Ecto neural progenitor cell (in vitro differentiated cells): Measurements from ENCODE around the gene UBE2D4.
"Not testable (repeated sequence)": the region's sequence is repeated elsewhere in the genome, so short reads cannot be mapped to it uniquely, and the experiment has no call there.

Experiments used
- DNase-seq: peaks from one replicate; pipeline ENCODE4 v3.0.0-alpha.2; 2018; ENCODE audit warnings: low spot score

Gene UBE2D4

DNA sequence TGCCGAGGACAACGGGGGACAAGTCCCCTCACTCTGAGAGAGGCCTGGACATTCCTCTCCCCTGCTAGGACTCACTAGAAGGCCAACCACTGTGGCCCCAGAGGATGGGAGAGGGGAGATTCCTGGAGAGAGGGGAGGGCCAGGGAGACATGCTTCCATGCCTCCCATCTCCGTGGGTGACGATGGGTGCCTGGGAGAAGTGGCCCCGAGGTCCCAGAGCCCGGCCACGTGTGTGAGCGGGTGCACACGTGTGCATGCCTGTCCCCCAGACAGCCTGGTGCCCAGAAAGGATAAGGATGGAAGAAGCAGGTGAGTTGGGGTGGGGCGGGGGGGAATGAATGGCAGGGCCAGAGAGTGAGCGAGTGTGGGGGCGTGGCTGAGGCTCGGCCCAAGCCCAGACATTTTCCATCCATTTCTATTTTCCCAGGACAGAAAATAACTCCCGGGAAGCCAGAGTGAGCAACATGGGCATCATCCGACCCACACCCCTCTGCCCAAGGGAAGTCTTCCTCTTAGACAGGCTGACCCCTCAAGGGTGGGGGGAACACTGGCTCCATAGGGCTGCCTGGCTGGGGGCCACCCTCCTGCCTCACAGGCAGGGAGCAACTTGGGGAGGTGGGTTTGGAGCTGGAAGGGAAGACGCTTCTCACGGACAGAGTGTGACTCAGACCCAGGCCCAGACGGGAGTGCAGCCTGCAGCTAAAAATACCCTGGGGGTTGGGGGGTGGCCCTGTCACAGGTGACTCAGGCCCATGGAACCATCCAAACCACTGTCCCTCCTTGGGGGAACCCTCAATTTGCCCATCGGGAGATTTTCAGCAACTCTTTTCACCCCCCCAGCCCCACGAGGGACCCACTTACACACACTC, 42.2 kb downstream of the UBE2D4 start:
- not testable (repeated sequence) for DNase-seq

DNA sequence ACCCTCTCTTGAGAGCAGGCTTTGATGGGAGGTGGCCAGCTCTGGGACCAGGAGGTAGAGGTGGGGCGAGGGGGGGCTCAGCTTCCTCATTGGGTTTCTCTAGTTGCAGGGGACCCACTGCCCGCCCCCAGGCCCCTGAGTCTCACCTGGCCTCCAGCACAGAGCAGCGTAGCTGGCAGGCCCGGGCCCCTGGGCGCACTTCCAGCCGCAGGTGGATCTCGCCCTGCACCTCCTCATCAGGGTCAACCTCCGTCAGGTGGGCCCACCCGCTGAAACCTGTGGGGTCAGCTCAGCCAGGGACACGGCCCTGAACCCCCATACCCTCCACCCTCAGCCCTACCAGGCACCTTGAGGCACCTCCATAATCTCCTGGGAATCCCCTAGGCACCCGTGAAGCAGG, 43.4 kb downstream of the UBE2D4 start:
- DNase-seq = not testable (repeated sequence)

DNA sequence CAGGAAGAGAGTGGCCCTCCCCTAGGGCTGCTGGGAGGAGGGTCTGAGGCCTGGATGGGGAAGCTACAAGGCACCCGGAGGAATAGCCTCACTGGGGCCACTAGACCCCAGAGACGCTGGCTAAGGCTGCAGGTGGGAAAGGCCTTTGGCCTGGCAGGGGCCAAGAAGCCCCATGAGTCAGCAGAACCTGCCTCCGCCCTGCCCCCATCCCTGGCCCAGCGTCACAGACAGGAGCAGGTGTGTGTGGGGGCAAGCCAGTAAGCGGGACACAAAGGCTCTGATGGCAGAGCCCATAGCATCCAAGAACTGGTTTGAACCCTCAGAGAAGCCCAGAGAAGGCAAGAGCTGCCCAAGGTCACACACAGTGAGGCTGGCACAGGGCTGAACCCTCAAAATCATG, 44.5 kb downstream of the UBE2D4 start:
- DNase-seq = not testable (repeated sequence)

DNA sequence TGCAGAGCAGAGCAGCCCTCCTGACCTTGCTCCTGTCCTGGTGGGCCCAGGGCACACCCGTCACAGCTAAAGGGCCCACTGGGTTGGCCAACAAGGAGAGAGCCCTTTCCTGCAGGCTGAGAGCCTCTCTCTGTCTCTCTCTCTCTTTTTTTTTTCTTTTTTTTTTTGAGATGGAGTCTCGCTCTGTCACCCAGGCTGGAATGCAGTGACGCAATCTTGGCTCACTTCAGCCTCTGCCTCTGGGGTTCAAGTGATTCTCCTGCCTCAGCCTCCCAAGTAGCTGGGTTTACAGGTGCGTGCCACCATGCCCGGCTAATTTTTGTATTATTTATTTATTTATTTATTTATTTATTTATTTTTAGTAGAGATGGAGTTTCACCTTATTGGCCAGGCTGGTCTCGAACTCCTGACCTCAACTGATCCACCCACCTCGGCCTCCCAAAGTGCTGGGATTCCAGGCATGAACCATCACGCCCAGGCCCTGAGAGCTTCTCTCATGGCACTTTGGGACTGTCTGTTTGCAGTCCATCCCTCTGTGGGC, 47.9 kb downstream of the UBE2D4 start:
- not testable (repeated sequence) for DNase-seq

DNA sequence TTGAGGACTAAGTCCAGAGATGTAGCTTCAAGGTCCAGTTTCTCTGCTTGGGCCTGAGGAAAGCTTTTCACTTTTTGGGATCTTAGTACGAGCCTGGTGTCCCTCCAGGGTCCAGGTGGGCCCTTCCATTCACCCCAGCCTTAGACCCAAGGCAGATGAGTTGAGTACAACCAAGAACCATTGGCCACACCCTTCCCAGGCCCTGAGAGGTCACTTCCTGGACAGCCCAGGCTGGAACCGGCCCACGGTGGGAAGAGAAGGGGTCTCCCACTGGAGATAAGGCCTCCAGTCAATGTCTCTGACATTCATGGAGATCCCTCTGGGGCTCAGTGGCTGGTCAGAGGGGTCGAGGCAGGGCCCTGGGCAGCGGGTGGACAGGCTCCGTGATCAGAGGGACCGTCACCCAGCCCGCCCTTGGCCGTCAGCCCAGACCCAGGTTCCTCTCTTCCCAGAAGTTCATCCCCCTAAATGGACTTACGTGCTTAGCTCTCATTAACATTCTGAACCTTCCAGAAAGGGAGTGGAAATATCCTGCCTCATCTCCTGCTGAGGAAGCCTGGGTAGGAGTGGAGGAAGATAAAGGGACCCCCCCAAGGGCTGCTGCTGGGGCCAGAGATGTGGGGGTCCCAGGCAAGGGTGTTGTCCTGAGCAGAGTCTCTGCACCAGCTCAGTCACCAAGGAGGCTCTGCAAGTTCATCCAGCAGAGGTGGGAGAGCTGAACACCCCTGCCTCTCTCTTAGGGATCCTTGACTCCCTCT, 48.7 kb downstream of the UBE2D4 start:
- DNase-seq = not testable (repeated sequence)

DNA sequence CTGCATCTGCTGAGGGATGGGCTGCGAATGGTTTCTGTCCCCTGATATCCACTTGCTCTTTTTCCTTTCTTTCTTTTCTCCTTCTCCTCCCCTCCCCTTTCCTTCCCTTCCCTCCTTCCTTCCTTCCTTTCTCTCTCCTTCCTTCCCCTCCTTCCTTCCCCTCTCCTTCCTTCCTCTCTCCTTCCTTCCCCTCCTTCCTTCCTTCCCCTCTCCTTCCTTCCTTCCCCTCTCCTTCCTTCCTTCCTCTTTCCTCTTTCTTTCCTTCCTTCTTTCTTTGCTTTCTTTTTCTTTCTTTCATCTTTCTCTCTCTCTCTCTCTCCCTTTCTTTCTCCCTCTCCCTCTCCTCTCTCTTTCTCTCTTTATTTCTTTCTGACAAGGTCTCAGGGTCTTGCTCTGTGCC, 51.3 kb downstream of the UBE2D4 start:
- DNase-seq = no peak

DNA sequence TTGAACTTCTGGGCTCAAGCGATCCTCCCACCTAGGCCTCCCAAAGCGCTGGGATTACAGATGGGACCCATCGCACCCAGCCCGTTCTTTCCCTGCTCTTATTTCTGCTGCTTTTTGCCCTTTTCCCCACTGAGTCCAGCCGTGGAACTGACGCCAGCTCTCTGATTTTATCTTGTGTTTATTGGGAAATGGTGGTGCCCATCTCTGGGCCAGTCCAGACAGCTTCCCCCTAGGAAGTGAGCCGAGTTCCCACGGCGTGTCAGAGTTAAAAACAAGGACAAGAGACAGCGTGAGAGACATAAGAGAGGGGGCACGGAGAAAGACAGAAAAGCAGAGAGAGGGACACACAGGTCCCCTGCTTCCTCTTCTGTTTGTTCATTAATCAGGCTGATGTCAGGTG, 51.9 kb downstream of the UBE2D4 start:
- not testable (repeated sequence) for DNase-seq

DNA sequence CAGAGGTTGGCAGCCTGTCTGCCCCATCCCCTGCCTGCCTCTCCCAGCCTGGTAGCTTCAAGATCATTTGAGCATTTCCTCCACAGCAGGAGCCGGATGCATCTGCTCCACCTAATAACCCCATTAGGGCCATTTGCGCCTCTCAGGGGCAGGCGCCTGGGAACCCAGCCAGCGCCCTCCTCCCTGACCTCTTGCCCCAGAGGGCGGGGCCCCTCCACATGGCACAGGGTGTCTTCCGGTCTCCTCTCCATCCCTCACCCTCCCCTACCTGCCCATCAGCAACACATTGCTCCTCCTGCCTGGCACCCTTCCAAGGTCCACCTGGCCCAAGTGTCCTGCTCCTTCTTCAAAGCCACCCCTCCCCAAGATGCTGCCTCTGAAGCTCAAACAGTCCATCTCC, 56.6 kb downstream of the UBE2D4 start:
- DNase-seq = not testable (repeated sequence)

DNA sequence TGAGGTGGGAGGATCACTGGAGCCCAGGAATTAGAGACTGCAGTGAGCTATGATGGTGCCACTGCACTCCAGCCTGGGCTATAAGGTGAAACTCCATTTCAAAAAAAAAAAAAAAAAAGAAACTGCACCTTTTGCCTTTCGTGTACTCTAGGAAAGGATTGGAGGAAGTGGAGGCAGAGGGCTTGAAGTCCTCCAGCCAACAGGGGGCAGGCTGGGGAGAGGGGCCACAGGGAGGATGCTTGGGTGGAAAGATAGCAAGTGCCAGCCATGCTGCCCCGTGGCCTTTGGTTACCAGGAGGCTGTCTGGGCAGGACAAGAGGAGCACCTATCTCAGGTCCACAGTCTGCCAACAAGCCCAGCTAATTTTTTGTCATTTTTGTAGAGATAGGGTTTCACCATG, 57.5 kb downstream of the UBE2D4 start:
- not testable (repeated sequence) for DNase-seq

DNA sequence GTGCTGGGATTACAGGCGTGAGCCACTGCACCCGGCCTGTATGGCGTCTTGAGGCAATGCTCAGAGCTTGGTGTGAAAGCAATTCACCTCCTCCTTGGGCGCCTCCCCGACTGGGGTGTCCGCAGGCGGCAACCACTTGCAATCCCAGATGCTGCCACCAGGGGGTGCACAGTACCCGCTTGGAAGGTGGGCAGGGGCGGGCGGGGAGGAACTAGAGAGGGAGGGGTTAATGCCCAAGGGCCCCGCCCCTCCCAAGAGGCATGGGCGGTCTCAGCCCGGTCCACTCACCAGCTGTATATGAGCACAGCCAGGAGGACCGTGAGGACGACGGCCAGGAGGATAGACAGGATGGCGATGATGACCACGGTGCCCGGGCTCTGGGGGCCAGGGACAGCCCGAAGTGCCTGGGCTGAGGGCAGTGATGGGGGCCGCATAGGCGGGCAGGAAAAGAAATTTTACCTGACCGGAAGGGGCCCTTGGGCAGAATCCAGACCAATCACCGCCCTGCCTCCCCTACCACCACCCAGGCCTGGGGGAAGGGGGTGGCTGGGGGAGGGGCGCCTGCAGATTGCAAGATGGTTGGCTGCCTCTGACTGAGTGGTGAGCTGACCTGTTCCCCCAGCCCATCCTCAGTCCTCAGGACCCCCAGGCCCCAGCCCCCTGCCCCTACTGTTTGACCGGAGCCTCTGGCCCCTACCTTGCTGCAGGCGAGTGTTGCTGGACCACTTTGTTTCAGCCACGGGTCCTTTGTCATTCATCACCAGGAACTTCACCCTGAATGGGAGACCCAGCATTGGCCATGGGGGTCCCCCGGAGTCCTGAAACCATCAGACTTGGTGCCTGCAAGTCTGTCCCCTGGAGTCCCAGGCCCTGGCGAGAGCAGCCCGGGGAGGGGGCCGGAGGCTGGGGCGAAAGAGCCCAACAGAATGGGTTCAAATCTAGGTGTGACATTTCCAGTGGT, 59.9 kb downstream of the UBE2D4 start:
- peak; percentile 86 for DNase-seq

DNA sequence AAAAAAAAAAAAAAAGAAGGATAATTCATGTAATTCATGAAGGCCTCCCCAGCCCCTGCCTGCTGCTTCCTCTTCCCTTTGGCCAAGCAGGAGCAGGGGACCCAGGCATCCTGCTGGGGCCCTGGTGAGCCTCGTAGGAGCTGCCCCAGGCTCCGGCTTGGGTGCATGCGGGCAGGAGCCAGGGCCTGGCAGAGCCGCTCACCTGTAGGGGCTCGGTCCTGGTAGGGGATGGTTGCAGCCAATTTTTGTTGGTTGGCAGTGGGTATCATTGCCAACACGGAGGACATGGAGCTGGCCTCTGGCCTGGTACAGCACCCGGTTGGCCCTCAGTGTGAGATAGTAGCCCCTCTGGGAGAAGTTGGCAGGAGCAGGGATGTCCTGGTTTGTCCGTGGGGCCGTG, 61.2 kb downstream of the UBE2D4 start:
- not testable (repeated sequence) for DNase-seq

DNA sequence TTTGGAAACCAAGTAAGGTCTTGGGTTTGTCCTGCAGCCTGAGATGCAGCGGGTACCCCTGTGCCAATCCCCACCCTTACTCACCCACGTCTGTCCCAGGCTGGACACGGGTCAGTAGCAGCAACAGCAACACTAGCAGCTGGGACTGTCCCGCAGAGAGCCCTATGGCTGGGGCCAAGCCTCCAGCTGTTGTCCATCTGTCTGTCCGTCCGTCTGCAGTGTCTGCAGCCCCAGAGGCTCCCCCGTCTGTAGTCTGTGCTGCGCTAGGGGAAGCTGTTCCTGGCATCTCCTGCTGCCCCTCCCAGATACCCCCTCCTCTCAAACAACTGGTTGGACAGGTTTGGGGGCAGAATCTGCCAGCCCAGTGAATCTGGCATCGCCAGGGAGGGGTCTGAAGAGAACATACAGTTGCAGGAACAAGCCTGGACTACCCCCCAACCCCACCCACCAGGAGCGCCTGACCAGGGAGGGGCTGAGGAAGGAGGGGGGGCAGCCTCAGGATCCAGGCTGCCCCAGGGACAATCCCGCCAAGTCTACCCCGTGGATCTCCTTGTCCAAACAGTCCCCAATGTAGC, 63.9 kb downstream of the UBE2D4 start:
- DNase-seq = not testable (repeated sequence)

DNA sequence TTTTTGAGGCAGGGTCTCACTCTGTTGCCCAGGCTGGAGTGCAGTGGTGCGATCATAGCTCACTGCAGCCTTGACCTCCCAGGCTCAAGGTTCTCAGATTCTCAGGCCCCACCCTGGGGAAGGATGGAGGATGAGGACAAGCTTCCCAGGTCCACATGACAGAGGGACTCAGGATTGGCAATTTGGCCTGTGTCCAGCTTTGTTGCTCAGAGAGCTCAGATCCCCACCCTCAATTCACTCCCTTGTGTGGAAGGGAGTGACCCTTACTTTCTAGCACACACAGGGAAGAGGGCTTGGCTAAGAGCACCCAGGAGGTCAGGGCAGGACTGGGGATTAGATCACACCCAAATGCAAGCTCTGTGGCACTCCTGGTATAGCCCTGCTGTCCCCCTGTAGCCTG, 64.6 kb downstream of the UBE2D4 start:
- not testable (repeated sequence) for DNase-seq

DNA sequence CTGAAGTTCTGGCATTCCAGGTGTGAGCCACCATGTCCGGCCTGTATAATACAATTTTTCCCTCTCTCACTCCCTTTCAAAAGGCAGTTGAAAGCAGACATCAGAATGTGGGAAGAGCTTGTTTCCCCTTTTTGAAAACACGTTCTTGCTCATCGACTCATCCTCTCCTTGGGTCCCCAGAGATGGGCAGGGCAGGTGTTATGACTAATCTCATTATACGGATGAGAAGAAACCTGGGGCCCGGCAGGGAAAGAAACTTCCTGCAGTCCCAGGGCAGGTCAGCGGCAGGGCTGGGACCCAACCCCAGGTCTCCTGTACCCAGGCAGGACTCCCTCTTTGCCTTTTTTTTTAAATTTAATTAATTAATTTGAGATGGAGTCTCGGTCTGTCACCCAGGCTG, 66.7 kb downstream of the UBE2D4 start:
- not testable (repeated sequence) for DNase-seq

DNA sequence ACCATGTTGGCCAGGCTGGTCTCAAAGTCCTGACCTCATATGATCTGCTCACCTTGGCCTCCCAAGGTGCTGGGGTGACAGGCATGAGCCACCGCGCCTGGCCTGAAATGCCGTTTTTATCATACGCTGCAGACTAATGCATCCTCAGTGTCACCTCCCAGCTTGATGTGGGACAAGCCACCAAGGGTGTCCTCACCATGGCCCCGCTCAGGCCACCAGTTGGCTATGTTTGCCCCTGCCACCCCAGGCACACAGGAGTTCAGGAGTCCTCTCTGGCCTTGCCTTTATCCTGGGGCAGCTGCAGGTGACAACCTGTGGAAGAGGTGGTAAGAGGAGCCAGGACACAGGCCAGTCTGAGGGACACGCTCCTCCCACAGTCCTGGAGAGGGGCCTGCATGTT, 68.4 kb downstream of the UBE2D4 start:
- DNase-seq = not testable (repeated sequence)

DNA sequence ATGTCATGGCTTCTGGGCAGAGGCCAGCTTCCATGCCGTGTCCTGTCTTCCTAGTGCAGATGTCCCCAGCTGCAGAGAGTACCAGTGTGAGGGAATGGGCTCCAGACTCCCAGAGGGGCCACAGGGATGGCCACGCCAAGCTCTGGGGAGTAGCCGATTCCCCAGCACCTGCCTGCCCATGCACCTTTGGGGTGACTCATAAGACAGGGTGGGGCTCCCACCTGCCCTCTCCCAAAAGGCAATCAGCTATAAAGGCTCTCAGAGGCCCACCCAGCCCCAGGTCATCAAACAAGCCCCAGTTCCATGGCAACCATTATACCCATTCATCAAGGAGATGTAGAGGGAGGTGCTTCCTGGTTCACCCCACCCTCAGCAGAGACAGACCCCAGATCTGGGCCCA, 71.3 kb downstream of the UBE2D4 start, which contains the start of gene SPDYE1:
Gene SPDYE1, plus strand, starts transcription at position 366 of the 400 bp plus-strand sequence. CDS start 2,053 bp downstream, outside the sequence.
- not testable (repeated sequence) for DNase-seq
